GM18870 (cell line): ENCODE data around the gene AGR3.
"Not testable (repeated sequence)": the region's sequence is repeated elsewhere in the genome, so short reads cannot be mapped to it uniquely, and the experiment has no call there.

Experiments used
- ATAC-seq: cut with Tn5 transposase; IDR thresholded peaks from one replicate; pipeline ENCODE4 v1.9.1; 2021; ENCODE audit warnings: moderate library complexity; ENCODE audit not compliant: unreplicated experiment

Gene AGR3

DNA sequence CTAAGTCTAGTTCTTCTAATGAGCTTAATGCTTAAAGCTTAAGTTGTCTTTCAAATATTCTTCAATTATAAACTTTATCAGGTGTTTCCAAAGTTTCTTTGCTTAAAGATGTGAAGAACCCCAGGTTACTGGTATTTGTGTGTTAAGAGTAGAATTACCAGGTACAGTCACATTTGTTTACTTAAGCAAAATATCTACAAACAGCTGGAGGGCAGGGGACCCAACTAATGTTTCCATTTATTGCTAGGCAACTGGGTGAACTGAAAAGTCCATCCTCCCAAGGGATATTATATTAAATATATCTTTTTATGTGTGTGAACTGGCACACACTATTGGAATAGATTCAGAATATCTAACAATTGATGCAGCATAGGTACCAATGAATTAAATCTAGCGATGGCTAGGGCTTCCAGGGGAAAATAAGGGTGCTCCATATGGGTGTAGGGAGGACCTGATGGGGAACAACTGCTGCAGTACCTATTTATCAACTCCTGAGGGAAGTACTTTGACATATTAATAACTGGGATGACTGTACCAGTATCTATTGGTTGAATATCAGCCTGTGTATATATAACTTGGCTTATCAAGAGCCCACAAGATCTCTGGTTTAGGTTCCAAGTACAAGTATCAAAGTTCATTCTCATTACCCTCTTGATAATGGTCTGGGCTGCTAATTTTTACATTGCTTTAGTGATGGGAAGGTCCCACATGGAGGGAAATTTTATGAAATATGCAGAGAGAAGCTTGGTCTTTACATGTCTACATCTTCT lies 10.3 kb upstream of the AGR3 start:
- ATAC-seq = no peak

DNA sequence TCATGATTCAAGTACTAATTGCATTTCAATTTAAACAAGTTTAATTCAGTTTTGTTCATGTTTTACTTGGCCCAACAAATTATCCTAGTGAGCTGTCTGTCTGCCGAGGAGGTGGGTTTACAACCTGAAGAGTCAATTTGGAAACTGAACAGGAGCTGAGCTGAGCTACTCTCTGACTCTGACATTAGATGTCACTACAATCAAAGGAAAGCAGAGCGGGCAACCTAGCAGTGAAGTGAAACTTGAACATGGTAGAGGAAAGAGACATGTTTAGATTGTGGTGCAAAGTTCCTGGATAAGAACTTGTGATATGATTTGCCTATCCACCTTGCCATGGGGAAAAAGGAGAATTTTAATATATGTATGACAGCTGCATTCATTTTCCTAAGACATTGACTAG lies 9.6 kb upstream of the AGR3 start:
- ATAC-seq = peak; percentile 59

DNA sequence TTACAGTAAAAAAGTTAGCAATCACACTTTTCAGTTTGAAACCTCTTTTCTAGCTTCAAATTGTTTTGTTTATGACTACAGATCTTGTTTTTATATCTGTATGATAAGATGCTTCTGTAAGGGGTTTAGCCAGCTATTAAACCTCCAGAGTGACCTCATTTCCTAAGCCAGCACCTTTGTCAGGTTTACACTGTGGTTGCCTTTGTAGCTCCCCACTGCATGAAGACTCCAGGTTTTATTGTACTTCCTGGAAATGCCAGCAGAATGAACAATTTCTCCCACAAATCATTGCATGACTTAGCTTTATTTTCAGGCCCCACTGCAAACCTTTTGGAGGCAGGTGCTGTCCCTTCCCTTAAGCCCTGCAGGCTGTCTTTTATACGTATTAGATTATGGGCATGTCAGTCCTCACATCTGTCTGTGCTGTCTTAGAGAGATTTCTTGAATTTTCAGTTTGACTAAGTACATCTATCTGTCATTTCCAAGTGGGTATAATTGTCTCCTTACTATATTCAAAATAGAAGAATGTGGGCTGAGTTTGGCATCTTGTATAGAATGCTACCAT lies 8.2 kb upstream of the AGR3 start:
- no peak for ATAC-seq

DNA sequence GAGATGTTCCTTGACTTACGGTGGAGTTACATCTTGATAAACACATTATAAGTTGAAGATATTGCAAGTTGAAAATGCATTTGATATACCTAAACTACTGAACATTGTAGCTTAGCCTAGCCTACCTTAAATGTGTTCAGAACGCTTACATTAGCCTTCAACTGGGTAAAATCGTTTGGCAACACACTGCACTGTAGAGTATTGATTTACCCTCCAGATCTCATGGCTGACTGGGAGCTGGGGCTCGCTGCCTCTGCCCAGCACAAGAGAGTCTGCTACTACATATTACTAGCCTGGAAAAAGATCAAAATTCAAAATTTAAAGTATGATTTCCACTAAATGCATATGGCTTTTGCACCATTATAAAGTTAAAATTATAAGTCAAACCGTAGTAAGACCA lies 7.5 kb upstream of the AGR3 start:
- no peak for ATAC-seq

DNA sequence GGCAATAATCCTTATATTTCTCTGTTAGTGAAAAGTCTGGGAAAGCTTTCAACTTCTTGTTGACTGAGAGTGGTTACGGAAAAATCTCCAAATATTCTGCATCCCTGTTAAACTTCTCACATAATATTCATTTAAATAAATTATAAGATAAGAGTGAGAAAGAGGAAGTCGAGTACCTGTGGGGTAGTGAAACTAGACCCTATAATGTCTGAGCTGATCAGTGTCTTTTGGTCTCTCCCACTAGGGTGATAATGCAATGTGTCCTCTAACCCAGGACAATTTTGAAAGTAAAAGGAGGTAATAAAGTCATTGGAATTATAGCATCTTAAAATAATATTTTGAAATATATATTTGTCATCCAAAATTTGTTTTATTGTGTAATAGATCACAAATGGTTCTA lies 2.1 kb upstream of the AGR3 start:
- ATAC-seq = no peak

DNA sequence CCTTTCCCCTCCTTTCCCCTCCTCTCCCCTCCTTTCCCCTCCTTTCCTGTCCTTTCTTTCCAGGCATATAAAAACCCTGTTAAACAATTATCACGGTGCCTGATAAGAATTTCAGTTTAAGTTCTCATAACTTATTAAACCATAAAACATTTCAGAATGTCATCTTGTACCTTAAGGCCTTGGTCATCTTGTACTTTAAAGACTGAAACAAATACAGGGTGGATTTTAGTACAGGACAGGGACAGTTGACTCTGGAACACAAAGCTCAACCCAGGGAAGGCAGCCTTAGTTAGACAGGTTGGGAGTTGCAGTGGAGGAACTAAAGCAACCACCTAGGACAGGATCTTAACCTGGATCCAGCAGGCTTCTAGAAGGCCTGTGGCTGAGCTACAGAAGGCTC lies 1.2 kb downstream of the AGR3 start:
- no peak for ATAC-seq

DNA sequence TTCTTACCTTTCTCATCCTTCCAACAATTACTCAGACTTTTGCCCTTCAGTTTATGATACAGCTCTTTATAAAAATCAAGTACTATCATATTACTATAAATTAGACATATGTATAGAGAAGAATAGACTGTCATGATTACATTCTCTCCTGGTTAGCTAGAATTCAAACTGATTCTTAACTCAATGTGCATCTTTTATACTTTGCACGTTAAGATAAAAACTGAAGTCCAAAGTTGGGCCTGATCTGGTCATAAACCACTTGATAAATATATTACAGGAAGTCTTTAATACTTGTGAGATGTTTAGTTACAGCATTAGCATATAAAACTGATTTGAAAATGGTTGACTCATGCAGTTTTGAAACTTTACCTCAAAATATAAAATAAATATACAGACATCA lies 2.6 kb downstream of the AGR3 start:
- ATAC-seq = no peak

DNA sequence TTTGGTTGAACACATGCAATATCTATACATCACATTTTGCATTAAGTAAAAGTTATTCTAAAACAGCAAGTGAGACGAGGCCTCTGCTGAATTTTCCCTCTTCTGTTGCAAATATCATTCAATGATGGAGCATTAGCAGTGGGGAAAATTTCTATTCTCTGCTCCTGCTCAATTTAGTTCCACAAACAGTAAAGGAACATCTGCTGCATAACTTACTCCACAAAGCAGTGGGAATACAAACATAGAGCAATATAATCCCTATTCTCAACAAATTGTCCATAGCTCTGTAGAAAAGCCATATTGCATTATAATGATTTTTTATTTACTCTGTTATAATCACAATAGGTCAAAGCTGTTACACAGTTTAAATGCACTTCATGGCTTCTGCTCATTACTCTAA lies 5.9 kb downstream of the AGR3 start:
- ATAC-seq = no peak

DNA sequence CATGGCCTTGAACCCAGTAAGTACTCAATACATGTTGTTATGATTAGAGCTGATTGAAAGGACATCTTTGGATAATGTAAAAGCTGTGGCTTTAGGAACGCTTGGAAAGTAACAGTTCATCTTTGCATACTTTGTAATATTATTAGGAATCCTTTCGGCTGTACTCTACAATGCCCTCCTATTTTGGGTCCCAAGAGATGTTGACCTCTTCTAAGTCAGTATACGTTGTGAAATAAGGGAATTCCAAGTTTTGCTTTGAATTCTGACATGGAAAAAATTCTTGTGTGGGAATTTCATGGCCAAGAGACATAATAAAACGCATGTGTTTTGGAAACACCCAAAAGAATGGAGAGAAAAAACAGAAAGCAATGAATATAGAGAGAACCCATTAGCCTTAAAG lies 7.7 kb downstream of the AGR3 start:
- no peak for ATAC-seq

DNA sequence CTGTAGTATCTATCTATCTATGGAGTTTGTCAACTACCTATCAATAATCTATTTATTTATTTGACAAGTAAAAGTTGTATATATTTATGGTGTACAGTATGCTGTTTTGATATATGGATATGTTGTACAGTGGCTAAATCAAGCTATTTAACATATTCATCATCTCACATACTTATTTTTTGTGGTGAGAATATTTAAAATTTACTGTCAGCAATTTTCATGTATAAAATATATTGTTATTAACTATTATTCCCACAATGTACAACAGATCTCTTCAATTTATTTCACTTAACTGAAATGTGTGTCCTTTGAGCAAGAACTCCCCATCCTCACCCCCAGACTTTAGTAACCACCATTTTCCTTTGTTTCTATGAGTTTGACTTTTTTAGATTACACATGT lies 14.5 kb downstream of the AGR3 start:
- no peak for ATAC-seq

DNA sequence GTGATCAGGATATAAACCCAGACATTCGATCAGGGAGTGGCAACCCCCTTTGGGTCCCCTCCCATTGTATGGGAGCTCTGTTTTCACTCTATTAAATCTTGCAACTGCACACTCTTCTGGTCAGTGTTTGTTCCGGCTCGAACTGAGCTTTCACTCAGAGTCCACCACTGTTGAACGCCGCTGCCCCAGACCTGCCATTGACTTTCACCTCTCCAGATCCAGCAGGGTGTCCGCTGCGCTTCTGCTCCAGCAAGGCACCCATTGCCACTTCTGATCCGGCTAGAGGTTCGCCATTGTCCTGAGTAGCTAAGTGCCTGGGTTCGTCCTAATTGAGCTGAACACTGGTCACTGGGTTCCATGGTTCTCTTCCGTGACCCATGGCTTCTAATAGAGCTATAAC lies 28.6 kb downstream of the AGR3 start:
- ATAC-seq = not testable (repeated sequence)

DNA sequence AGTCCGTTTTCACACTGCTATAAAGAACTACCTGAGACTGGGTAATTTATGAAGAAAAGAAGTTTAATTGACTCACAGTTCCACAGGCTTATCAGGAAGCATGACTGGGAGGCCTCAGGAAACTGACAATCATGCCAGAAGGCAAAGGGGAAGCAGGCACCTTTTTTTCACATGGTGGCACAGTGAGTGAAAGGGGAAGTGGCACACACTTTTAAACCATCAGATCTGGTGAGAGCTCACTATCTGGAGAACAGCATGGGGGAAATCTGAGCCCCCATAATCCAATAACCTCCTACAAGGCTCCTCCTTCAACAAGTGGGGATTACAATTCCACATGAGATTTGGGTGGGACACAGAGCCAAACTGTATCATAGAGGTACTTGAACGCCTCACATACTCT lies 30.0 kb downstream of the AGR3 start:
- no peak for ATAC-seq

DNA sequence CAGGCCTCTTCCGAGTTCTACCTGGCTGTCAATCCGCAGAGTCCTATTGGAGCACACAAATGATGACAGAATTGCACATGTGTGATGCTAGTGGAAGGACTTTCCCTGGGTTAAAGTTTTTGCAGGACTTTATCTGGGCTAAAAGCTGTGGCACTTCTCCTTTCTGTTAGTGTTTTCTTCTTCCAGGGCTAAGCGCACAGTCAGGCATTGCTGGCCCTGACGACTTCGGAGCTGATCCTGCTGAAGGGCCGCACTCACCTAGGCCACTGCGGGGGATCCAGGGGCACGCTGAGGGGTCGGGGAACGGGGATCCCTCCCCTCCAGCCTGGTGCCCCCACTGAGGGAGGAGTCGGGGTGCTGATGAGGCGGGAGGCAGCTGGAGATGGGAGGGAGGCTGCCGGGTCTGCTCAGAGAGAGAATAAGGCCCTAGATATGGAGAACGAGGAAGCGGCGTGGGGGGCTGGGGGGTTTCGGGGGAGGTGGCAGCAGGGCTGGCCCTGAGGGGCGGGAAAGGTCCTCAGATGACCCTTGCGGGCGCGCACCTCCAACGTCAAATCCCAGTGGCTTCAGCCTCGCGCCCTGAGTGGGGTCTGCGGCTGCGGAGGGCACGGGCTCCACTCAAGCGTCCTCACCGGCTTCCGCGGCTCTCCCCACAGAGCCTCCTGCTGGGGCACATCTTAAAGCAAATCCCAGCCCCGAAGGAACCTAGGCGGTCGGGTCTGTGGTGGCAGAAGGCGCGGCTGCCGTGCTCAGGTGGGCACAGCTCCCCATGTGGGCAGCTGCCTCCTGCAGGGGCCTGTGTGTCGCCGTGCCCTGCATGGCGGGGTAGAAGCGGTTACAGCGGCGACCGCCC lies 30.9 kb downstream of the AGR3 start:
- no peak for ATAC-seq

DNA sequence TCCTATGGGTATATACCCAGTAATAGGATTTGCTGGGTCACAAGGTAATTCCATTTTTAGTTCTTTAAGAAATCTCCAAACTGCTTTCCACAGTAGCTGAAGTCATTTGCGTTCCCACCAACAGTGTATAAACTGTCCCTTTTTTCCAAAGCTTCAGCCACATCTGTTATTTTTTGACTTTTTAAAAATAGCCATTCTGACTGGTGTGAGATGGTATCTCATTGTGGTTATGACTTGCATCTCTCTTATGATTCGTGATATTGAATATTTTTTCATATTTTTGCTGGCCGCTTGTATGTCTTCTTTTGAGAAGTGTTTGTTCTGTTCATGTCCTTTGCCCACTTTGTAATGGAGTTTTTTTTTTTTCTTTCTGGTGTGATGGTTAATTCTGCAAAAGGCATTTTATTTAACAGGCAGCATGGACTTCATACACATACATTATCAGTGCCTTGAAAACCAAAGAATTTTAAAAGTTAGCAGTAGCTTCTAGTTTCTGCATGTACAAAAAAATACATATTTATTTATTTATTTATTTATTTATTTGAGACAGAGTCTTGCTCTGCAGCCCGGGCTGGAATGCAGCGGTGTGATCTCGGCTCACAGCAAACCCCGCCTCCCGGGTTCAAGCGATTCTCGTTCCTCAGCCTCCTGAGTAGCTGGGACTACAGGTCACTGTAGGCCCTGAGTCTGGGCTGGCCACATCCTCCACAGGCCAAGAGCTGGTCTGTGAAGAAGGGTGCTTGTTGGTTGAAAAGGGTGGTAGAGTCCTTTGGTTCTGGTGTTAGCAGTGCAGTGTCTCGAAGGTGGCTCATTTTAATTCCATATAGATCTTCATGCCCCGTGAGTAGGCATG lies 32.3 kb downstream of the AGR3 start:
- no peak for ATAC-seq

DNA sequence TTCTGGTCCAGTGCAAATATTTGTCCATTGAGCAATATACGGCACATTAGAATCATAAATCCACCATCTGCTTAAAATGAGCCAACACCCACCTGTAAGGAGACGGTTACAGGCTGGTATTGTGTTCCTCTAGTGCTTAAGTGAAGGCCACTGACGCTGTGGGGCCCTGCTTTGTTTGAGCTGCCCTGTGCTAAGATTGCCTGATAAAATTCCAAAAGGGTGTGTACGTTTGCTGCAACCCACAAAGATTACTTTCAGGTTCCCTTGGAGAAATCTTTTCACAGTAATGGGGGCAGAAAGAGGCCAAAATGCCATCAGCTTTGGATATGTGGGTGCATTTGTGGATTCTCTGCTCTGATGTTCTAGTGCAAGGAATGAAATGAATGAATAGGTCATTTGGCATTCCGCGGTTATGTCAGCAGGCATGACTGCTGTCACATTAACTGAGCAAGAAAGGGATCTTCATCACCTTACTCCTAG lies 34.4 kb downstream of the AGR3 start:
- no peak for ATAC-seq

DNA sequence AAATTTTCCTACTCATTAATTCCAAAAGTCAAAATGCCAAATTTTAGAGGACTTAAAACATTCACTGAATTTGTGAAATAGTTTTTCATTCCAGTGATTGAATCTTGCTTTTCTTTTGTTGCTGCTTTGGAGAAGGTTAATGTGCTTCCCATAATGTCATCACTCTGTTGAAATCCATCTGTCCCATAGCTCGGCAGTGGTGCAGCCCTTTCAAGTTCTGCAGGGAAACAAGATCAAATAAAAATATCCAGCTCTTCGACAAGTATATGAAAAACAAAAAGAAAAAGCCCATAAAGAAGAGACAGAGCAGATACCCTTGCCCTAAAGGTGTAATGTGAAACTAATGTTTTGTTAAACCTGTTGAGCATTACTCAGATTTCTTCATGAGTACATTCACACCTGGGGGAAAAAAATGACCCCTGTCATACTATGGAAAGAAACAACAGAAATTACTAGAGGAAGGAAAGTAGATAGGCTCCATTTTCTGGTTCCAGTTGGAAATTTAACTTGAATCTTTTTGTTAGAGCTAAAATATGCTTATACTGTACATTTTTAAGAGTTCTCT lies 35.1 kb downstream of the AGR3 start:
- ATAC-seq = no peak

DNA sequence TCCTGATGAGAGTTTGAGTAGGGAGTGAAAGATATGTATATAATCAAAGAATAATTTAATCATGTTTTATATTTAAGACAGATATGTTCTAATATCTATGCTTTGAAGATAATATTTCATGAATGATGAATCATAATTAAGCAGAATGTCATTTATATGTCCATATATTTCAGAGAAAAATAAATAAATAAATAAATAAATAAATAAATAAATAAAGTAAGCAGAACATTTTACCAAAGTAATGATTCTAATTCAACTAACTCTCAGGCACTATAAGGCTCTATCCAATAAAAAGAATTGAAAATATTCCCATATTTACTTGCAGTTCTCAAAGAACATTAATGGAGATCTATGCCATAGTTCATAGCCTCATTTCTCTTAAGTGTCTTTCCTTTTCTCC lies 36.0 kb downstream of the AGR3 start:
- no peak for ATAC-seq

DNA sequence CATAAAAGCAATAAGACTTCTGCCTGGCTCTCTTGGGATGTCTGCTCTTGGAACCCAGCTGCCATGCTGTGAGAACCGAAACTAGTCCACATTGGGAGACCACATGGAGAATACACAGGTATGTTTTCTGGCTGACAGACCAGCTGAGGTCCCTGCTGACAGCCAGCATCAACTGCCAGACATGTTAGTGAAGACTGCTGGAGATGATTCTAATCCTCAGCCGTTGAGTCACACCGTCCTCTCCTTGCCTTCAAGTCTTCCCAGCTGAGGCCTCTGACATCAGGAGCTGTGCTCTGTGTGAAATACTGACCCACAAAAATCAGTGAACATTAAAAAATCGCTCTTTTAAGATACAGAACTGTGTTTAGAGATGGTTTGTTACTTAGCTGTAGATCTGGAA lies 40.1 kb downstream of the AGR3 start:
- ATAC-seq = no peak

DNA sequence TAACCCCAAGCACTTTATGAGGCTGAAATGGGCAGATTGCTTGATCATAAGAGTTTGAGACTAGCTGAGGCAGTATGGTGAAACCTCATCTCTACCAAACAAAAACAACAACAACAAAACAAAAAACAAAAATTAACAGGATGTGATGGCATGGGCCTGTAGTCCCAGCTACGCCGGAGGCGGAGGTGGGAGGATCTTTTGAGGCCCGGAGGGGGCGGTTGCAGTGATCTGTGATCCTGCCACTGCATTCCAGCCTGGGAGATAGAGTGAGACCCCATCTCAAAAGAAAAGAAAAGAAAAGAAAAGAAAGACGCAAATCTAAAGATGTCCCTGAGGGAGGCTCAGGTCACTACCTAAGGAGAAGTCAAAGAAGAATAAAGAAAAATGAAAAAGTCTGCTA lies 41.7 kb downstream of the AGR3 start:
- no peak for ATAC-seq

DNA sequence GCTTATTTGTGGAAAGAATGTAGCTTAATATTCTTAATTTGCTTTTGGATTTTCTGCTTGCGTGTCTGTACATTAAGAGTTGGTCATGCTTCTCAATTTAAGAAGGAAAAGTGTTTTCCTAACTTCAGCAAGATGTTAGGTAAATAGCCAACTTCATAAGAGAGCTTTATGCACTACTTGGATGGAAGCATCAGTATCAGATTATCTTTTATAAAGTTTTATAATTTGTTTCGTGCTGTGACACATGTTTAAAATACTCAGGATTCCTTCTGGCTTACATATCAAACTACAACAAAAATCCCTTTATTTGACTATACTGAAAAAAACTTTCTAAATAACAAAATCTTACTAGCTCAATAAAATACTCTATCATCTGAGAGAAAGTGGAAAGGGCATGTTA lies 42.1 kb downstream of the AGR3 start:
- ATAC-seq = no peak

DNA sequence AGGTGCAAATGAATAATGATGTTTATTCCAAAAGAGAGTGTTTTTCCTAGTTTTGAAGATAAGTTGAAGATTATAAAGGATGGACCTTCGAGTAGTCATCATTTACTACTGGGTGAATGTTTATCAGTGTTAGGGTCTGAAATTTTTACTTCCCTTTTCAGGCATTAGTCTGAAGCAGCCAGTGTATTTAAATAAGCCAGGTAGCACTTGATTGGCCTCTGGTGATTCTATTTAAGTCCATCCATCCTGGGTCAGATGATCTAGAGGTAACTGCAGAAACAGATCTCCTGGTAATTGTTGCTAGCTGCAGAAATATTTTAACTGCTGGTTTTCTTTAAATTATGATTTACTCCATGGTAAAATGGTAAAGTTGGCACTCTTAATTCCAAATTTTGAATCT lies 42.9 kb downstream of the AGR3 start:
- ATAC-seq = no peak
